HepG2 (cell line): ENCODE results near the gene FAM83F. TPM values are rescaled to one million over a fixed set of nuclear protein-coding genes. Genes with fewer than 3 reads are reported as not detected.
A peak's percentile ranks its signal among the peaks of the same experiment; 100 is the strongest.

Experiments used
- AFF4 ChIP-seq: sonication (generic); formaldehyde crosslinking; IDR thresholded peaks from 2 replicates; pipeline ENCODE4 v1.4.0; 2020; ENCODE audit warnings: missing genetic modification reagents
- ATF6 ChIP-seq: sonication (generic); formaldehyde crosslinking; conservative IDR thresholded peaks from 2 replicates; pipeline ENCODE4 v1.4.0; 2020; ENCODE audit warnings: missing genetic modification reagents
- FOXP4 ChIP-seq: sonication (generic); formaldehyde crosslinking; IDR thresholded peaks from 2 replicates; pipeline ENCODE4 v1.4.0; 2020; ENCODE audit warnings: missing genetic modification reagents
- GATAD1 ChIP-seq: IDR thresholded peaks from 2 replicates; pipeline ENCODE4 v1.6.1; 2016; ENCODE audit warnings: missing genetic modification reagents, missing compliant biosample characterization
- GMEB2 ChIP-seq: IDR thresholded peaks from 2 replicates; pipeline ENCODE4 v1.6.1; 2016; ENCODE audit warnings: missing biosample characterization, missing genetic modification reagents, low read depth
- HIC2 ChIP-seq: sonication (generic); formaldehyde crosslinking; IDR thresholded peaks from 2 replicates; pipeline ENCODE4 v1.9.0; 2022; ENCODE audit warnings: low read depth, missing genetic modification reagents
- HNF1B ChIP-seq: sonication (generic); formaldehyde crosslinking; IDR thresholded peaks from 2 replicates; pipeline ENCODE4 v1.5.1; 2020; ENCODE audit warnings: mild to moderate bottlenecking, moderate library complexity, missing genetic modification reagents
- NFE2 ChIP-seq: sonication (generic); formaldehyde crosslinking; IDR thresholded peaks from 2 replicates; pipeline ENCODE4 v1.4.0; 2020; ENCODE audit warnings: missing genetic modification reagents
- SMARCC2 ChIP-seq: fragments of 450-650 bp; IDR thresholded peaks from 2 replicates; pipeline ENCODE4 v1.6.1; 2017; ENCODE audit warnings: antibody characterized with exemption, mild to moderate bottlenecking
- TAF1 ChIP-seq: sonication (generic); formaldehyde crosslinking; IDR thresholded peaks from 2 replicates; pipeline ENCODE4 v1.4.0; 2020; ENCODE audit warnings: missing genetic modification reagents
- TARDBP ChIP-seq: sonication (generic); formaldehyde crosslinking; IDR thresholded peaks from 2 replicates; pipeline ENCODE4 v1.8.0; 2022; ENCODE audit warnings: mild to moderate bottlenecking, missing genetic modification reagents
- XRCC5 ChIP-seq: fragments of 200-400 bp; formaldehyde crosslinking; optimal IDR thresholded peaks from 2 replicates; pipeline ENCODE3; 2017; ENCODE audit warnings: mild to moderate bottlenecking, low read length
- ZFAT ChIP-seq: sonication (generic); formaldehyde crosslinking; conservative IDR thresholded peaks from 2 replicates; pipeline ENCODE4 v1.8.1; 2023; ENCODE audit warnings: missing genetic modification reagents, inconsistent platforms
- ZFP82 ChIP-seq: sonication (generic); formaldehyde crosslinking; IDR thresholded peaks from 2 replicates; pipeline ENCODE4 v1.5.1; 2020; ENCODE audit warnings: mild to moderate bottlenecking, missing genetic modification reagents, borderline replicate concordance
- ZNF121 ChIP-seq: sonication (generic); formaldehyde crosslinking; IDR thresholded peaks from 2 replicates; pipeline ENCODE4 v1.5.0; 2020; ENCODE audit warnings: mild to moderate bottlenecking, missing genetic modification reagents
- polyA plus RNA-seq, 8 experiments: library from polyadenylated mRNA; depleted of rRNA in 3 of 8; stranded (reverse) in 7 of 8; unstranded in 1 of 8; fragments of >200 nt; fragmentation: Illumina TruSeq in 4 of 8; extraction: Trizol in 4 of 8; gene quantifications; 2 replicates each; pipeline versions ENCODE4 v1.2.1 to v1.2.3, GENCODE V29; 2011 to 2016; ENCODE audit warnings: low read depth in 4 of 8, missing spikeins in 1 of 8, mixed read lengths in 1 of 8; ENCODE audit not compliant: insufficient read depth in 1 of 8
- total RNA-seq, 5 experiments: library from RNA; depleted of rRNA; stranded (reverse); fragments of >200 nt; fragmentation: Illumina TruSeq; extraction: Trizol; gene quantifications; 2 replicates each; pipeline ENCODE4 v1.2.3, GENCODE V29; 2016; ENCODE audit warnings: low read depth in 1 of 5

FAM83F gene
- total and polyA plus RNA-seq, 2 of the 13 experiments (the other 11 are each of a cell fraction or from before 2014, with no cell fraction given), result not detected

DNA sequence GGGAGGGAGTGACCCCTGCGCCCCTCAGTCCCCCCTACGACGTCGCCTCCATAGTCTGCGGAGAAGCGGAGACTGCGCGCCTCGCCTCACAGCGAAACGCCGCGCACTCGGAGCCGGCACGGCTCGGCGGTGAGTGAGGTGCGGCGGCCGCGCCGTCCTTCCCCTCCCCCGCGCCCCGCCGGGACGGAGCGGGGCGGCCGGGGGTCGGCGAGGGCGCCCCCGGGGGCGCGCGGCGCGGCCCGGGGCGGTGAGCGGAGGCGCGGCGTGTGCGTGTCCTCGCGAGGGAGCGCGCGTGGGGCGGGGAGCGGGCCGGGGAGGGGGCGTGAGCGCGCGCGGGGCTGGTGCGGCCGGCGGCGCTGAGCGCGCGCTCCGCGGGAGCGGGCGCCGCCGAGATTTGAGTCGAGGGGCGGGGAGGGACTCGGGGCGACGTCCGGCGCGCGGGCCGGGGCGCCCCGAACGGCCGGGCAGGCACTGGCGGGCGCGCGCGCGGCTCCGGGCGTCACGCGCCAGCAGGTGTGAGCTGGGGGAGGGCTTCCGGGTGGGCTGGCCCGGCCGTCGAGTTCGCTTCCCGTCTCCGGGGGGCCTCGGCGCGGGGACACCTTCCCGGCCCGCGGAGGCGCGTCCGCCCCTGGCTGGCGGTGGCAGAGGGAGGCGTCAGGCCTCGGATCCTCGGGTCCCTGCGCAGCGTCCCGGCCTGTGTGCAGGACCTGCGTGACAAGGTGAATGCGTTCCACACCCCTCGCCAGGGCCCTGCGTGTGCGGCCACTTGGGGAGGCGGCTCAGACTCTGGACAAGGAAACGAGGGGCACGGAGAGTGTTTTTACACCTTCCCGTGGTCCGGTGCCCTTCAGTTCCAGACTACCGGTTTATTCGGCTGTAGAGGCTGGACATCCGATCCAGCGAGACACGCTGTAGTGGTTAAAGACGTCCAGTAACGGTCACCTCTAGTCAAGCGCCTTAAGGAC, 50.4 kb downstream of the FAM83F start (continued):
- no peak for TF ChIP-seq FOXP4
- no peak for TF ChIP-seq ATF6 (CRISPR knock-in tag)
- no peak for TF ChIP-seq ZNF121 (CRISPR knock-in tag)
- TF ChIP-seq SMARCC2, result no peak
- TF ChIP-seq GATAD1, result peak; percentile 30; the same call in 1 of the 2 replicates
- no peak for TF ChIP-seq ZFAT
- peak; percentile 36 for TF ChIP-seq XRCC5
- 0 out of 2 replicates have a peak, but pooled peaks have one; percentile 25 for TF ChIP-seq HIC2 (CRISPR knock-in tag)
- peak; percentile 51 for TF ChIP-seq TAF1 (CRISPR knock-in tag)
- no peak for TF ChIP-seq TARDBP (CRISPR knock-in tag)
- peak; percentile 27; the same call in 1 of the 2 replicates for TF ChIP-seq HNF1B (CRISPR knock-in tag)
- TF ChIP-seq GMEB2 (CRISPR knock-in tag), result no peak
- no peak for TF ChIP-seq NFE2
- no peak for TF ChIP-seq AFF4 (CRISPR knock-in tag)
- peak; percentile 75; the same call in 1 of the 2 replicates for TF ChIP-seq ZFP82
